ENCODE measurements around the gene MTFP1.

MTFP1 gene

DNA sequence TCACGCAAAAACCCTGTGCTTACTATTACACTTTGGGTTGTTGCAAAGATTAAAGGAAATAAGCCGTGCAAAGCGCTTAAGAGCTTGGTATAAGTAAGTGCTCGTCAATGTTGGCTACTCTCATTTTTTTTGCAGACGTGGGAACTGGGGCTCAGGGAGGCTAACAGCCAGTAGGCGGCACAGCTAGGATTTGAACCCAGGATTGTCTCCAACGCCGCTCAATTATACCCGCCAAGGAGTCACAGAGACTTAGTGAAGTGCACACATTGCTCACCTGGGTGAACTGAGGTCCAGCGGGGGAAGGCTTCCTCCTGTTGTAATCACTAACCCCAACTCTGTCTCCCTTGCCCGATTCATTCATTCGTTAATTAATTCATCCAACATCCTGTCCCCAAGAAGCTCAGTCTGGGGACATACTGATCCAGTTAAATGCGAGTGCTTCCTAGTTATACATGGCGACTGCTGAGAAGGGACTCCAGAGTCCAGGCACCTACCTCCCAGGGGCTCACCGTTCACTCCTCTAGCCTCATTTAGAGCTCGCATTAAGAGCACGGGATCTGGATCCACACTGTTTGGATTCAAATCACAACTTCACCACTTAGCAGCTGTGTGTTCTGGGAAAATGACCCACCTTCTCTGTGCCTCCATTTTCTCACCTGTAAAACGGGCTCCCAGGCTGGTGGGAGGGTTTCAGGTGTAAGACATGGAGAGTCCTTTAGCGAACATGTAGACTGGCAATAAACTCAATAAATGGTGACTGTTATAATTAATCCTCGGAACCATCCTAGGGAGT lies 838 bp upstream of the MTFP1 start:
- no peaks in the 10 kb centered on the region for H3K9me3 ChIP-seq (ENCODE audit: insufficient read depth, low read length)
- H3K9ac ChIP-seq (ENCODE audit: low read length), result peak overlapping the region; percentile 87
- H3K4me2 ChIP-seq (ENCODE audit: low read length), result peak overlapping the region; percentile 97
- peak overlapping the region; percentile 87 for H3K4me3 ChIP-seq (ENCODE audit: low read length)
- H2AFZ ChIP-seq (ENCODE audit: low read depth, low read length), result peak overlapping the region; percentile 59
- no peak for TF ChIP-seq EZH2phosphoT487 (IDR thresholded peaks at IDR 0.05; ENCODE audit: low read depth)
- TF ChIP-seq, protein P1, sequence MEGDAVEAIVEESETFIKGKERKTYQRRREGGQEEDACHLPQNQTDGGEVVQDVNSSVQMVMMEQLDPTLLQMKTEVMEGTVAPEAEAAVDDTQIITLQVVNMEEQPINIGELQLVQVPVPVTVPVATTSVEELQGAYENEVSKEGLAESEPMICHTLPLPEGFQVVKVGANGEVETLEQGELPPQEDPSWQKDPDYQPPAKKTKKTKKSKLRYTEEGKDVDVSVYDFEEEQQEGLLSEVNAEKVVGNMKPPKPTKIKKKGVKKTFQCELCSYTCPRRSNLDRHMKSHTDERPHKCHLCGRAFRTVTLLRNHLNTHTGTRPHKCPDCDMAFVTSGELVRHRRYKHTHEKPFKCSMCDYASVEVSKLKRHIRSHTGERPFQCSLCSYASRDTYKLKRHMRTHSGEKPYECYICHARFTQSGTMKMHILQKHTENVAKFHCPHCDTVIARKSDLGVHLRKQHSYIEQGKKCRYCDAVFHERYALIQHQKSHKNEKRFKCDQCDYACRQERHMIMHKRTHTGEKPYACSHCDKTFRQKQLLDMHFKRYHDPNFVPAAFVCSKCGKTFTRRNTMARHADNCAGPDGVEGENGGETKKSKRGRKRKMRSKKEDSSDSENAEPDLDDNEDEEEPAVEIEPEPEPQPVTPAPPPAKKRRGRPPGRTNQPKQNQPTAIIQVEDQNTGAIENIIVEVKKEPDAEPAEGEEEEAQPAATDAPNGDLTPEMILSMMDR (IDR thresholded peaks at IDR 0.05; ENCODE audit: low read depth, low read length), result peak; percentile 25; the same call in 1 of the 2 replicates
- H3K36me3 ChIP-seq (replicated peaks; ENCODE audit: low read depth, low read length), result peaks cover 50% of the 10 kb centered on the region
- peaks cover 44% of the 10 kb centered on the region for H3K79me2 ChIP-seq (ENCODE audit: low read length)
- peak overlapping the region; percentile 64 for H3K27ac ChIP-seq (ENCODE audit: low read length)
- peaks cover 25% of the 10 kb centered on the region for H3K4me1 ChIP-seq (ENCODE audit: low read length)
- H4K20me1 ChIP-seq (ENCODE audit: insufficient read depth, low read length), result 0 out of 2 replicates have a peak, but pooled peaks cover 7% of the 10 kb centered on the region
- no peaks in the 10 kb centered on the region for H3K27me3 ChIP-seq (ENCODE audit: low read depth, low read length)

DNA sequence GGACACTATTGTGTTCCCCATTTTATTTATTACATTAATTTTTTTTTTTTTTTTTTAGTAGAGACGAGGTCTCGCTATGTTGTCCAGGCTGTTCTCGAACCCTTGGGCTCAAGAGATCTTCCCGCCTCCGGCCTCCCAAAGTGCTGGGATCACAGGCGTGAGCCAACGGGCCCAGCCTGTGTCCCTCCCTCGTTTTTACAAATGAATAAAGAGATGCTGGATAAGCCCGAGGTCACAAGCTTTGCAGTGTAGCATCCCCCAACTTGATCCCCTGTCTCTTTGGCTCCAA lies 297 bp upstream of the MTFP1 start:
- Histone ChIP-seq H4K20me1 (ENCODE audit: insufficient read depth, low read length) (0 out of 2 replicates have a peak, but pooled peaks cover 7% of the 10 kb centered on the region), H3K79me2 (ENCODE audit: low read length) (peaks cover 44% of the 10 kb centered on the region), H3K9me3 (ENCODE audit: insufficient read depth, low read length) (no peaks in the 10 kb centered on the region), H3K4me3 (ENCODE audit: low read length) (peak overlapping the region; percentile 87), H3K9ac (ENCODE audit: low read length) (peak overlapping the region; percentile 87), H3K4me2 (ENCODE audit: low read length) (peak overlapping the region; percentile 97), H3K36me3 (replicated peaks; ENCODE audit: low read depth, low read length) (peaks cover 48% of the 10 kb centered on the region), H3K27ac (ENCODE audit: low read length) (peak overlapping the region; percentile 64), H3K27me3 (ENCODE audit: low read depth, low read length) (no peaks in the 10 kb centered on the region), H2AFZ (ENCODE audit: low read depth, low read length) (peak overlapping the region; percentile 69), H3K4me1 (ENCODE audit: low read length) (peaks cover 25% of the 10 kb centered on the region)
- no peak for TF ChIP-seq EZH2phosphoT487 (IDR thresholded peaks at IDR 0.05; ENCODE audit: low read depth)
- TF ChIP-seq, protein P1 (IDR thresholded peaks at IDR 0.05; ENCODE audit: low read depth, low read length), result no peak

DNA sequence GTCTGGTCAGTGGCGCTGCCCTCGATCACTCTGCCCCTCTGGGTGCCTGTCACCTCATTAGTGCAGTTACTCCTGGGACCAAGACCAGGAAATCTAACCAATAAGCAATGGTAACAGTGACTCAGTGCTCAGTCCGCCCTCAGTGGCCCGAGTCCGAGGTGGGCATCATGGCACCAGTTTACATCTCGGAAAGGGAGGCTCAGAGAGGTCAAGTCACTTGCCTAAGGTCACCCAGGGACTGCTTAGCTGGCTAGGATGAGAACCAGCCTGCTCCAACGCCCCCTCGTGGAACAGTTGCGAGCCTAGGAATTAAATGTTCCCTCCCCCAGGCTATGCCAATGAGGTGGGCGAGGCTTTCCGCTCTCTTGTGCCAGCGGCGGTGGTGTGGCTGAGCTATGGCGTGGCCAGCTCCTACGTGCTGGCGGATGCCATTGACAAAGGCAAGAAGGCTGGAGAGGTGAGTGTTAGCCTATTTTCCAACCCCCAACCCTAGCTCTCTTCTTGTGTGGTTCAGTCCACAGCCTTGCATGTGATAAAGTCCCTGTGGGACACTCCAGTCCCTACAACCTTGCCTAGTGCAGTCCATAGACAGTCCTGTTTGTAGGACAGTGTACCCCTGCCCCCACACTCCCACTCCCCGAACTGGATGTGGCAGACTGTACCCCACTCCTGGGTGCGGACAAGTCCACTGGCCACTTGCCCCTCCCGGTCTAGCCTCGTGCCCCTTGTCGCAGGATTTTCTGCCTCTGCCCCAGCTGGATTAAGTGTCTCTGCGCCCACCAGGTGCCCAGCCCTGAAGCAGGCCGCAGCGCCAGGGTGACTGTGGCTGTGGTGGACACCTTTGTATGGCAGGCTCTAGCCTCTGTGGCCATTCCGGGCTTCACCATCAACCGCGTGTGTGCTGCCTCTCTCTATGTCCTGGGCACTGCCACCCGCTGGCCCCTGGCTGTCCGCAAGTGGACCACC lies 1.1 kb downstream of the MTFP1 start:
- peak overlapping the region; percentile 64 for H3K27ac ChIP-seq (ENCODE audit: low read length)
- H3K4me3 ChIP-seq (ENCODE audit: low read length), result peak overlapping the region; percentile 87
- H3K9ac ChIP-seq (ENCODE audit: low read length), result peak overlapping the region; percentile 87
- 0 out of 2 replicates have a peak, but pooled peaks cover 7% of the 10 kb centered on the region for H4K20me1 ChIP-seq (ENCODE audit: insufficient read depth, low read length)
- H3K27me3 ChIP-seq (ENCODE audit: low read depth, low read length), result no peaks in the 10 kb centered on the region
- peak overlapping the region; percentile 97 for H3K4me2 ChIP-seq (ENCODE audit: low read length)
- peaks cover 44% of the 10 kb centered on the region for H3K79me2 ChIP-seq (ENCODE audit: low read length)
- H2AFZ ChIP-seq (ENCODE audit: low read depth, low read length), result peak overlapping the region; percentile 69; the same call in 1 of the 2 replicates
- TF ChIP-seq, protein P1 (IDR thresholded peaks at IDR 0.05; ENCODE audit: low read depth, low read length), result peak; percentile 80
- TF ChIP-seq EZH2phosphoT487 (IDR thresholded peaks at IDR 0.05; ENCODE audit: low read depth), result no peak
- peaks cover 25% of the 10 kb centered on the region for H3K4me1 ChIP-seq (ENCODE audit: low read length)
- H3K9me3 ChIP-seq (ENCODE audit: insufficient read depth, low read length), result no peaks in the 10 kb centered on the region
- H3K36me3 ChIP-seq (replicated peaks; ENCODE audit: low read depth, low read length), result peaks cover 35% of the 10 kb centered on the region

DNA sequence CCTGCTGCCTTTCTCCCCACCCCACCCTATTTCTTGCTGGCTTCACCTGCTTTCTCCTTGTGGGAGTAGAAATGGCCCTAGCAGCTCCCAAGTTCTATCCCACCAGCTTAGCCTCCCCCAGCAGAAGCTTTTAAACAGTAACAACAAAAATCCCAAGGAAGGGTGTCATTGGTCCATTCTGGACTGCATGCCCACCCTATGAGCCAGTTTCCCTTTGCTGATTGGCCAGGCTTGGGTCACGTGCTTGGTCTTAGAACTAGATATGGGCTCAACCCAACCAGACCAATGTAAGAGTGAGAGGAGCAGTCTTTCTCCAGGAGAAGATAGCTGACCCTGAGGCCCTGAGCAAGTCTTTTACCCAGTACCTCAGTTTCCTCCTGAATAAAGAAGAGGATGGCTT lies 2.3 kb downstream of the MTFP1 start:
- Histone ChIP-seq H3K79me2 (ENCODE audit: low read length) (peaks cover 33% of the 10 kb centered on the region), H3K36me3 (replicated peaks; ENCODE audit: low read depth, low read length) (peaks cover 25% of the 10 kb centered on the region), H2AFZ (ENCODE audit: low read depth, low read length) (no peak overlapping the region), H4K20me1 (ENCODE audit: insufficient read depth, low read length) (0 out of 2 replicates have a peak, but pooled peaks cover 7% of the 10 kb centered on the region), H3K4me2 (ENCODE audit: low read length) (no peak overlapping the region), H3K9ac (ENCODE audit: low read length) (no peak overlapping the region), H3K4me1 (ENCODE audit: low read length) (peaks cover 14% of the 10 kb centered on the region), H3K4me3 (ENCODE audit: low read length) (no peak overlapping the region), H3K27ac (ENCODE audit: low read length) (no peak overlapping the region), H3K27me3 (ENCODE audit: low read depth, low read length) (no peaks in the 10 kb centered on the region), H3K9me3 (ENCODE audit: insufficient read depth, low read length) (no peaks in the 10 kb centered on the region)
- TF ChIP-seq, protein P1 (IDR thresholded peaks at IDR 0.05; ENCODE audit: low read depth, low read length), result no peak
- no peak for TF ChIP-seq EZH2phosphoT487 (IDR thresholded peaks at IDR 0.05; ENCODE audit: low read depth)
